LNCaP clone FGC (cell line): Measurements from ENCODE around the gene SCAF1.
A peak's percentile ranks its signal among the peaks of the same experiment; 100 is the strongest.

Source experiments
- DNase-seq: peaks from one replicate; pipeline ENCODE4 v3.0.0-alpha.2; 2011; ENCODE audit warnings: low read depth
- H3K4me3 ChIP-seq: 2 replicates; pipeline ENCODE4 v1.5.1; 2011; ENCODE audit warnings: mild to moderate bottlenecking, low read depth, low read length, control low read depth
- TF ChIP-seq, protein P1 (sequence below): IDR thresholded peaks from 2 replicates; pipeline ENCODE4 v1.5.1; 2012; ENCODE audit warnings: mild to moderate bottlenecking; ENCODE audit not compliant: control insufficient read depth, insufficient read depth; ENCODE audit errors: extremely low read depth

The SCAF1 gene

DNA sequence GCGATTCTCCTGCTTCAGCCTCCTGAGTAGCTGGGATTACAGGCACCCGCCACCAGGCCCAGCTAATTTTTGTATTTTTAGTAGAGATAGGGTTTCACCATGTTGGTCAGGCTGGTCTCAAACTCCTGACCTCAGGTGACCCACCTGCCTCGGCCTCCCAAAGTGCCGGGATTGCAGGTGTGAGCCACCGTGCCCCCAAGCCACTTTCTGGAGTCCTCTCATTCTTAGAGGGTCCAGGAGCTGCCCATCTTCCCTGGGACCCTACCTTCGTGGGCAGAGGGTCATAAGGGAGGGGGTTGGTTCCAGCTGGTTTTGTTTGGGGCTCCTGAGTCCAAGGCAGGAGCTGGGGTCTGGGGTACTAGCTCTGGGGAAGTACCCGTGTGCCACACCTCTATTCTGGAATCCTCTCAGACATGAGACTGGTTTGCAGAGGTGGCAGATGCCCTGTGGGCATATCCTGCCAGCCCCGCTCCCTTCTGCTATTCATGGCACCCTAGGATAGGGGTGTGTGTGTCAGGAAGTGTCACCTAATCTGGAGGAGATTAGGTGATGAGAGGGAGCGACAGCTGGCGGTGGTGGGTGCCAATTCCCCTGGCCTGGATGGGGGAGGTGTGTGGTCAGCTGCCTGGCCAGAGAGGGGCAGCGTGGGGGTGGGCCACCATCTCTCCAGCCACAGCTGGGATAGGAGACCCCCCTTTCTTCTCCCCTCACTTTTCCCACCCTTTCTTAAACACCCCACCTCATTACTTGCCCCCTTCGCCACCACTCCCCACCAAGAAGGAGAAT is 37.2 kb downstream of the SCAF1 start:
- H3K4me3 ChIP-seq = no peak overlapping the region
- DNase-seq = no peak
- TF ChIP-seq, protein P1, sequence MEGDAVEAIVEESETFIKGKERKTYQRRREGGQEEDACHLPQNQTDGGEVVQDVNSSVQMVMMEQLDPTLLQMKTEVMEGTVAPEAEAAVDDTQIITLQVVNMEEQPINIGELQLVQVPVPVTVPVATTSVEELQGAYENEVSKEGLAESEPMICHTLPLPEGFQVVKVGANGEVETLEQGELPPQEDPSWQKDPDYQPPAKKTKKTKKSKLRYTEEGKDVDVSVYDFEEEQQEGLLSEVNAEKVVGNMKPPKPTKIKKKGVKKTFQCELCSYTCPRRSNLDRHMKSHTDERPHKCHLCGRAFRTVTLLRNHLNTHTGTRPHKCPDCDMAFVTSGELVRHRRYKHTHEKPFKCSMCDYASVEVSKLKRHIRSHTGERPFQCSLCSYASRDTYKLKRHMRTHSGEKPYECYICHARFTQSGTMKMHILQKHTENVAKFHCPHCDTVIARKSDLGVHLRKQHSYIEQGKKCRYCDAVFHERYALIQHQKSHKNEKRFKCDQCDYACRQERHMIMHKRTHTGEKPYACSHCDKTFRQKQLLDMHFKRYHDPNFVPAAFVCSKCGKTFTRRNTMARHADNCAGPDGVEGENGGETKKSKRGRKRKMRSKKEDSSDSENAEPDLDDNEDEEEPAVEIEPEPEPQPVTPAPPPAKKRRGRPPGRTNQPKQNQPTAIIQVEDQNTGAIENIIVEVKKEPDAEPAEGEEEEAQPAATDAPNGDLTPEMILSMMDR = no peak

DNA sequence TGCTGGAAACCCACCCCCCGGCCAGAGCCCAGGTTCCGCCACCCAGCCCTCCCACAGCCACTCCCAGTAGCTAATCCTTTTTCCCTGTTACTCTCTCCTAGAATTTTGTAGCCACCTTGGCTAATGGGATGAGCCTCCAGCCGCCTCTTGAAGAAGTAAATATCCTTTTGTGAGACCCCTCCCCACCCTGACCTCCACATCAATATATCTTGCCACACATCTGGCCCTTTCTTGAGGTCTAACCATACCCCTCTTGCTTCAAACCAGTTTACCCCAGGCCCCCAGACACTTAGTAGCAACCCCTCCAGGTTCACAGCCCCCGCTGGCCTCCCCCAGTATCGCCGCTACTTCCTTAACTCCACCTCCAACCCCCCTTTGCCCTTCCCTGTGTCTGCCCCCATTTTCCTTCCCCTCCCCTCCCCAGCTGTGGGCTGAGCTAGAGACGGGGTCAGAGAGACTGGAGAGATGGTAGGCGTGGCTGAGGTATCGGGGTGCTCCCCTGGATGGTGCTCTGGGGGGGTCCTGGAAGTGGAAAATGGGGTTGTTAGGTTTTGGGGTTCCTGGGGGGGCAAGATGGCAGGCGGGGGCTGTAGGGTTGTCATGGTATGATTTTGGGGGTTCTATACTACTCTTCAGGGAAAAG is 37.9 kb downstream of the SCAF1 start:
- TF ChIP-seq, protein P1 = no peak
- H3K4me3 ChIP-seq = no peak overlapping the region; the same call in 1 of the 2 replicates
- DNase-seq = no peak

DNA sequence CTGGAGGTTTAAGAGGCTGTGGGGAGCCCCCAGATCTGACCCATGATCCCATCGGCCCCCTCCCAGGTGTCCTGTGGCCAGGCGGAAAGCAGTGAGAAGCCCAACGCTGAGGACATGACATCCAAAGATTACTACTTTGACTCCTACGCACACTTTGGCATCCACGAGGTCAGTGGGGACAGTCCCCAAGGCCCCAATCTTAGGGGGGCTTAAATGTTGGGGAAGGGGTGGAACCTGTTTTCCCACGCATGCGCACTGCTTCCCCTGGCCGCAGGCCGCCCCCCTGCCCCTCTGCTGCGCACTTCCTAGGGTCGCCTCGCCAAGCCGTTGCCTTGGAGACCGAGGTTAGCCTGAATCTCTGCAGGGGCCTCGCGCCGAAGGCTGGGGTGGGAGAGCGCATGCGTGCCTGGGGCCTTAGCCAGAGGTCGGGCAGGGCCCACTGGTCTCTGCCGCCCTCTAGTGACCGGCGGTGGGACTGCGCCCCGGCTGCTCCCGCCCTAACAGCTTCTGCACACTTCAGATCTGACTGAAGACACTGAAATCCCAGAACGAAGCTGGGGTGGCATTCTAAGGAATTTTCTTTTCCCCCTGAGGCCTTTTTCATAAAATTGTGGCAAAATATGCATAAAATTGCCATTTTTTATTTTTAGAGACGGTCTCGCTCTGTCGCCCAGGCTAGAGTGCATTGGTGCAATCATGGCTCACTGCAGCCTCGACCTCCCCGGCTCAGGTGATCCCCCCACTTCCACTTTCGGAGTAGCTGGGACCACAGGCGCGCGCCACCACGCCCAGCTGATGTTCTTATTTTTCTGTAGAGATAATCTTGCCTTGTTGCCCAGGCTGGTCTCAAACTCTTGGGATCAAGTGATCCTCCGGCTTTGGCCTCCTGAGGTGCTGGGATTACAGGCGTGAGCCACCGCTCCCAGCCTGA is 38.7 kb downstream of the SCAF1 start:
- TF ChIP-seq, protein P1 = peak; percentile 99
- H3K4me3 ChIP-seq = peak overlapping the region; percentile 28
- no peak for DNase-seq

DNA sequence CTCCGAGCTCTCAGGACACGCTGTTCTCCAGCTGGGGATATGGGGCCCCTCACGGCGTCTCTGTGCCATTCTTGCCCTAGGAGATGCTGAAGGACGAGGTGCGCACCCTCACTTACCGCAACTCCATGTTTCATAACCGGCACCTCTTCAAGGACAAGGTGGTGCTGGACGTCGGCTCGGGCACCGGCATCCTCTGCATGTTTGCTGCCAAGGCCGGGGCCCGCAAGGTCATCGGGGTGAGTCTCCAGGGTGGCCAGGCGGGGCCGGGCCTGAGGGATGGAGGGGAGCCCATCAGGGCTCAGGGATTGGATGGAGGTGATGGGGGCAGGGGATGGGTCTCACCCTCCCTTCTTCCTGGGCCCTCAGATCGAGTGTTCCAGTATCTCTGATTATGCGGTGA is 39.8 kb downstream of the SCAF1 start:
- TF ChIP-seq, protein P1 = no peak
- no peak overlapping the region for H3K4me3 ChIP-seq
- no peak for DNase-seq

DNA sequence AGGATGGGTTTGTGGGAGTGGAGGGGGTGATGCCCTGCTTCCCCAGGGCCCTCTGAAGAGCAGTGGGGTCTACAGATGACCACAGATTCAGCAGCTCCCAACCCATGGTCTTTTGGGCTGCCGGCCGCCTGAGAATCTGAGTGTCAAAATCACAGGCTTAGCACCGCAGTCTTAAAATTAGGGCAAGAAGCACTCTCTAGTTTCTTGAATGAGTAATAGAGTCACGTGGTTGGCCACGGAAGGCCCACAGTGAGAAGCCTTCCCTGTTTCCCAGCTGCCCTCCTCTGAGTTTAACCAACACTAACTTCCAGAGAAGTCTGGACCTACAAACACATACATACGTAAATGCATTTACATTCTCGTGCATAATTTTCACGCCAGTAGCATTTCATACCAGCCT is 40.3 kb downstream of the SCAF1 start:
- TF ChIP-seq, protein P1 = no peak
- no peak overlapping the region for H3K4me3 ChIP-seq
- no peak for DNase-seq

DNA sequence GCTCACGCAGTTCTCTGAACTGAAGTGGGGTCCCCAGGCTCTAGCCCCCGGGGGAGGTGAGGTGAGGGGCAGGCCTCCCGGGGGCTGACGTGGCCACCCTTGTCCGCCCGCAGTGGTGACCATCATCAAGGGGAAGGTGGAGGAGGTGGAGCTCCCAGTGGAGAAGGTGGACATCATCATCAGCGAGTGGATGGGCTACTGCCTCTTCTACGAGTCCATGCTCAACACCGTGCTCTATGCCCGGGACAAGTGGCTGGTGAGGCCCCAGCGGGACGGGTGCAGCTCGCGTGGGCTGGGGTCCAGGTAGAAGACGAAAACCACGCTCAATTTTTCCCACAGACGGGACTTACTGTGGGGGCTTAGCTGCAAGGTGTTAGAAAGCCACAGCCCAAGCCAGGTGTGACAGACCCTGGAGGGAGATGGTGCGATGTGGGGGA is 41.8 kb downstream of the SCAF1 start:
- DNase-seq = no peak
- TF ChIP-seq, protein P1 = no peak
- no peak overlapping the region for H3K4me3 ChIP-seq
